Body of pancreas (tissue), 4 donors: Measurements from ENCODE around the gene RABGGTA.

Experiments used
- CTCF ChIP-seq, 7 experiments: fragments of 450-650 bp in 4 of 7; fragments of 200-600 bp in 3 of 7; sonication (generic) in 3 of 7; IDR thresholded peaks; one replicate each; pipeline ENCODE4 v1.5.1; 2016 to 2019; ENCODE audit warnings: antibody characterized with exemption in 7 of 7
- POLR2A ChIP-seq, 3 donors: fragments of 450-650 bp; IDR thresholded peaks; one replicate each; pipeline ENCODE4 v1.6.1; 2016; ENCODE audit warnings: antibody characterized with exemption in 3 of 3, mild to moderate bottlenecking in 2 of 3

GRCh38 chr14:24299255-24300191 is 28.1 kb upstream of the RABGGTA start, which contains the start of the genes DHRS1 and NOP9:
- TF ChIP-seq CTCF (IDR thresholded peaks at IDR 0.05) (peak in 2 of 7 experiments; percentile 12 to 16), POLR2A (IDR thresholded peaks at IDR 0.05) (peak in 2 of 3 donors; percentile 74 to 82)
